NT2/D1 (cell line): ENCODE data around the gene YPEL2.

Experiments used
- SUZ12 ChIP-seq: IDR thresholded peaks from 2 replicates; pipeline ENCODE4 v1.6.1; 2011; ENCODE audit not compliant: insufficient read length, insufficient read depth; ENCODE audit errors: extremely low read depth
- ZNF274 ChIP-seq: IDR thresholded peaks from 2 replicates; pipeline ENCODE4 v1.6.1; 2011; ENCODE audit warnings: mild to moderate bottlenecking, low read depth, low read length

DNA sequence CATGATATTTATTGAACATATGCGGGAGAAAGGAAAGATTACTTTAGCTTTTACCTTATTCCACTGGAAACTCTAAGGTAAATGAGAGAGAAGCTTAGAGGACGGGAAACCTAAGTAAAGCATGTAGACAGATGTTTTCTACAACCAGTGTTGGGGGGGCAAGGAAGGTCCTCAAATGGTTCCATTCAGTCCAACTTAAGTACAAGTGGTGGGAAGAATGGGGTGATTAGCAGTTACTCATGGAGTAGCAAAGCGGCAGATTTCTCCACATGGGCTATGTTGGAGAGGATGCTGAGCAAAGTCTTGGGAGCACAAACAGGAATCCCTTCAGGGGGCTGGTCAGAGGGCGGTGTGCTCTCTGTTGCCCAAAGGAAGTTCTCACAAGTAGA, 78.6 kb downstream of the YPEL2 start:
- TF ChIP-seq SUZ12 (no peak), ZNF274 (no peak)
